Measurements from ENCODE around the gene SPDL1. TPM values are rescaled to one million over a fixed set of nuclear protein-coding genes. Genes with fewer than 3 reads are reported as not detected.

SPDL1 gene
- total and polyA plus RNA-seq, 2 experiments from 2014 or later = 177 to 215 TPM

DNA sequence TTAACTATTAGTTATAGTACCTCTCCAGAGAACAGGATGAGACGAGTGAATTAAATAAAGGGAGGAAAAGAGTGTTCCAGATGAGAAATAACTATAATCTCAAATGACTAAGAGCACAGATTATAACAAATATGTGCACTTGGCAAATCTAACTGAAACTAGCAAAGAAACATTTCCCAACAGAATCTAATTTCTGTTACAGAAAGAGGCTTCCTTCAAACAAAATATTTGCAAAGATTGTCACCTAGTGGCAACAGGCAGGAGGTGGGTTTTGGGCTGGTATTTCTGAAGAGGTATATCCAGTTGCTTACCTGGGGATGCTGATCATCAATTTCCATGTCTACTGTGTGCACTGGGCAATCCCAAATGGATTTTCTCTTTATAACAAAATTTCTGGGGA is 5.6 kb upstream of the SPDL1 start:
- Histone ChIP-seq H3K79me2 (ENCODE audit: insufficient read depth) (no peaks in the 10 kb centered on the region), H3K9me2 (ENCODE audit: insufficient read depth) (no peaks in the 10 kb centered on the region), H3K9me3 (ENCODE audit: low read depth) (no peaks in the 10 kb centered on the region), H3K36me3 (ENCODE audit: low read depth) (no peaks in the 10 kb centered on the region), H4K20me1 (ENCODE audit: insufficient read depth) (no peaks in the 10 kb centered on the region), H3K27ac (peak overlapping the region; percentile 37), H3K4me2 (ENCODE audit: unreplicated experiment) (peak overlapping the region; percentile 59), H3K9ac (no peak overlapping the region), H3K4me1 (ENCODE audit: insufficient read depth) (peaks cover 50% of the 10 kb centered on the region), H3F3A (ENCODE audit: insufficient read depth) (peaks cover 44% of the 10 kb centered on the region), H2AFZ (no peak overlapping the region), H3K4me3 (0 out of 2 replicates have a peak overlapping the region, but pooled peaks have one; percentile 6), H3K27me3 (replicated peaks; ENCODE audit: insufficient read depth) (no peaks in the 10 kb centered on the region)
- WGBS, 2 experiments (ENCODE audit: low coverage in 1 of 2, low lambda C conversion rate in 2 of 2, missing lambda C conversion rate in 2 of 2) = 0% methylated on average over 1 of the region's 1 CpG
- peak; percentile 79 for DNase-seq
- no peak for TF ChIP-seq EZH2 (IDR thresholded peaks at IDR 0.05; ENCODE audit: insufficient read depth, poor library complexity, severe bottlenecking)
- no peak for TF ChIP-seq EZH2phosphoT487 (IDR thresholded peaks at IDR 0.05; ENCODE audit: insufficient read depth, low read depth)
- in situ Hi-C loops (cut with MboI) = no loop called here

DNA sequence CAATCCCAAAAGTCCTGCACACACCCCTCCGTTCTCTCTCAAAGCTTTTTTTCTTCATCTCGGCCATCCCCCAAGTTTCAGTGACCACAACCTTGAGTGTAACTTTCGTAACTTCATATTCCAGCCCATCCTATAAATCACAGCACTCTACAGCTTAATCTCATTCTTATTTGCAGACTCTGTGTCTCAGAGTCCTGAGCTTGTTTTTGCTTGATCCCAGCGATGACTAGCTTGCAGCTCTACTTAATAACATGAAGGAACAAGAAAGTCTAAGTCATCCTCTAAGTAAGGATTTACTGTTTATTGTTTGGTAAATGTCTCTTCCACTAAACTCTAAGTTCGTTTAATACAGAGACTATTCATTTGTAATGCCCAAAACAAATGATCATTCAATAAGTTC is 2.6 kb upstream of the SPDL1 start:
- Histone ChIP-seq H3K27ac (peak overlapping the region; percentile 79), H3K36me3 (ENCODE audit: low read depth) (no peaks in the 10 kb centered on the region), H2AFZ (peak overlapping the region; percentile 34), H3K79me2 (ENCODE audit: insufficient read depth) (peaks cover 24% of the 10 kb centered on the region), H3F3A (ENCODE audit: insufficient read depth) (peaks cover 53% of the 10 kb centered on the region), H4K20me1 (ENCODE audit: insufficient read depth) (no peaks in the 10 kb centered on the region), H3K9ac (peak overlapping the region; percentile 62), H3K27me3 (replicated peaks; ENCODE audit: insufficient read depth) (no peaks in the 10 kb centered on the region), H3K4me1 (ENCODE audit: insufficient read depth) (peaks cover 46% of the 10 kb centered on the region), H3K4me3 (peak overlapping the region; percentile 2; the same call in 1 of the 2 replicates), H3K4me2 (ENCODE audit: unreplicated experiment) (peak overlapping the region; percentile 64), H3K9me2 (ENCODE audit: insufficient read depth) (no peaks in the 10 kb centered on the region), H3K9me3 (ENCODE audit: low read depth) (no peaks in the 10 kb centered on the region)
- DNase-seq = peak; percentile 54
- TF ChIP-seq EZH2 (IDR thresholded peaks at IDR 0.05; ENCODE audit: insufficient read depth, poor library complexity, severe bottlenecking) = no peak
- no peak for TF ChIP-seq EZH2phosphoT487 (IDR thresholded peaks at IDR 0.05; ENCODE audit: insufficient read depth, low read depth)
- 41 to 44% methylated on average over 5 of the region's 5 CpGs for WGBS, 2 experiments (ENCODE audit: low coverage in 1 of 2, low lambda C conversion rate in 2 of 2, missing lambda C conversion rate in 2 of 2)
- in situ Hi-C loops (cut with MboI) = no loop called here

DNA sequence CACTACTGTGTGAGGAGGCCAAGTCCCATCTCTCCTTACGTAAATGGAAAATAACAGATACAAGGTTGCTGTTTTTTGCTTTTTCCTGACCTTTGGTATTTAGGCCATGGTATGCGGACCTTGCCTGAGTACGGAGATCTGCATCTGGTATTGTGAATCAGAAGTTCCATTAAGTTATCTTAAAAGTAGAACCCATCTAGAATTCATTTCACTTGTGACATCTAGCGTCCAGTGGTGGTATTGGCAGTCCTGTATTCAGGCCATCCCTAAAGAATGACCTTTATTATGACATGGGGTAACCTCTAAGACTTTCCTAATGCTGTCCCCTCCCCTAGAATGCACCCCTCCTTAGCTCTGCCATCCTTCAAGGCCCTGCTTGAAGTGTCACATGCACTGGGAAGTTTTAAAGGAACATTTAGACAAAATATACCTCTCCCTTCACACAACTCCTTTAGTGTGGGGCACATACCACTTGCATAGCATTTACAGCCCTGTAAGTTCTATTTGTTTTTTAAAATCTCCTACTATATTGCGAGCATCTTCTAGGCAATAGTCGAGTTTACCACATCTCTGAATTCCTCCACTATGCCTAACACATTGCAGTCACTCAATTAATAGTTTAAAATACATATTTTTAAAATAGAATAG is 1.9 kb upstream of the SPDL1 start:
- Histone ChIP-seq H3K27ac (peak overlapping the region; percentile 79), H3K4me1 (ENCODE audit: insufficient read depth) (peaks cover 48% of the 10 kb centered on the region), H3K27me3 (replicated peaks; ENCODE audit: insufficient read depth) (no peaks in the 10 kb centered on the region), H3K36me3 (ENCODE audit: low read depth) (no peaks in the 10 kb centered on the region), H3K4me3 (peak overlapping the region; percentile 2; the same call in 1 of the 2 replicates), H4K20me1 (ENCODE audit: insufficient read depth) (no peaks in the 10 kb centered on the region), H3K9me3 (ENCODE audit: low read depth) (no peaks in the 10 kb centered on the region), H3K9ac (peak overlapping the region; percentile 62), H3K4me2 (ENCODE audit: unreplicated experiment) (peak overlapping the region; percentile 64), H3K79me2 (ENCODE audit: insufficient read depth) (peaks cover 32% of the 10 kb centered on the region), H3K9me2 (ENCODE audit: insufficient read depth) (no peaks in the 10 kb centered on the region), H3F3A (ENCODE audit: insufficient read depth) (peaks cover 54% of the 10 kb centered on the region), H2AFZ (peak overlapping the region; percentile 34)
- in situ Hi-C loops (cut with MboI) = no loop called here
- peak; percentile 88 for DNase-seq
- no peak for TF ChIP-seq EZH2 (IDR thresholded peaks at IDR 0.05; ENCODE audit: insufficient read depth, poor library complexity, severe bottlenecking)
- no peak for TF ChIP-seq EZH2phosphoT487 (IDR thresholded peaks at IDR 0.05; ENCODE audit: insufficient read depth, low read depth)
- 9 to 10% methylated on average over 6 of the region's 6 CpGs for WGBS, 2 experiments (ENCODE audit: low coverage in 1 of 2, low lambda C conversion rate in 2 of 2, missing lambda C conversion rate in 2 of 2)

DNA sequence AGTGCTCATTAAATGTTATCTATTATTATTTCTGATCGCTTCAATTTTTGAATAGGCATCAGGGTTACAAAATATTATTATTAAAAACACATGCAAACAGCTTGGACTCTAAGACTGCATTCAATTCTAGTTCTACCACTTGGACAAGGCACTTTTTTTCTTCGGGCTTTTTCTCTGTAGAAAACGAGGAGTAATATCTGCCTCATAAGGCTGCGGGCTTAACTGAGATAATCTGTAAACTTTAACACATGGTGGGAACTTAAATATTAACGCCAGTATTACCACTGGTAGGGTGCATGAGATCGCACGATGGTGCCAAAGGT is 511 bp upstream of the SPDL1 start:
- peaks cover 48% of the 10 kb centered on the region for H3K4me1 ChIP-seq (ENCODE audit: insufficient read depth)
- H3F3A ChIP-seq (ENCODE audit: insufficient read depth) = peaks cover 56% of the 10 kb centered on the region
- no peaks in the 10 kb centered on the region for H4K20me1 ChIP-seq (ENCODE audit: insufficient read depth)
- peaks cover 4% of the 10 kb centered on the region for H3K36me3 ChIP-seq (ENCODE audit: low read depth)
- H3K79me2 ChIP-seq (ENCODE audit: insufficient read depth) = peaks cover 45% of the 10 kb centered on the region
- DNase-seq = no peak
- H3K27me3 ChIP-seq (replicated peaks; ENCODE audit: insufficient read depth) = no peaks in the 10 kb centered on the region
- no peak for TF ChIP-seq EZH2 (IDR thresholded peaks at IDR 0.05; ENCODE audit: insufficient read depth, poor library complexity, severe bottlenecking)
- TF ChIP-seq EZH2phosphoT487 (IDR thresholded peaks at IDR 0.05; ENCODE audit: insufficient read depth, low read depth) = no peak
- no peaks in the 10 kb centered on the region for H3K9me3 ChIP-seq (ENCODE audit: low read depth)
- peak overlapping the region; percentile 90 for H3K9ac ChIP-seq
- peak overlapping the region; percentile 83 for H3K27ac ChIP-seq
- in situ Hi-C loops (cut with MboI) = no loop called here
- WGBS, 2 experiments (ENCODE audit: low coverage in 1 of 2, low lambda C conversion rate in 2 of 2, missing lambda C conversion rate in 2 of 2) = 1 to 3% methylated on average over 7 of the region's 7 CpGs
- H3K4me3 ChIP-seq = peak overlapping the region; percentile 99
- H3K9me2 ChIP-seq (ENCODE audit: insufficient read depth) = no peaks in the 10 kb centered on the region
- peak overlapping the region; percentile 92 for H3K4me2 ChIP-seq (ENCODE audit: unreplicated experiment)
- H2AFZ ChIP-seq = peak overlapping the region; percentile 91
